ENCODE results near the gene TTF2. TPM values are rescaled to one million over a fixed set of nuclear protein-coding genes. Genes with fewer than 3 reads are reported as not detected.

The TTF2 gene
- total RNA-seq, 2 donors from 2014 or later, result 6.9 to 9.0 TPM

DNA sequence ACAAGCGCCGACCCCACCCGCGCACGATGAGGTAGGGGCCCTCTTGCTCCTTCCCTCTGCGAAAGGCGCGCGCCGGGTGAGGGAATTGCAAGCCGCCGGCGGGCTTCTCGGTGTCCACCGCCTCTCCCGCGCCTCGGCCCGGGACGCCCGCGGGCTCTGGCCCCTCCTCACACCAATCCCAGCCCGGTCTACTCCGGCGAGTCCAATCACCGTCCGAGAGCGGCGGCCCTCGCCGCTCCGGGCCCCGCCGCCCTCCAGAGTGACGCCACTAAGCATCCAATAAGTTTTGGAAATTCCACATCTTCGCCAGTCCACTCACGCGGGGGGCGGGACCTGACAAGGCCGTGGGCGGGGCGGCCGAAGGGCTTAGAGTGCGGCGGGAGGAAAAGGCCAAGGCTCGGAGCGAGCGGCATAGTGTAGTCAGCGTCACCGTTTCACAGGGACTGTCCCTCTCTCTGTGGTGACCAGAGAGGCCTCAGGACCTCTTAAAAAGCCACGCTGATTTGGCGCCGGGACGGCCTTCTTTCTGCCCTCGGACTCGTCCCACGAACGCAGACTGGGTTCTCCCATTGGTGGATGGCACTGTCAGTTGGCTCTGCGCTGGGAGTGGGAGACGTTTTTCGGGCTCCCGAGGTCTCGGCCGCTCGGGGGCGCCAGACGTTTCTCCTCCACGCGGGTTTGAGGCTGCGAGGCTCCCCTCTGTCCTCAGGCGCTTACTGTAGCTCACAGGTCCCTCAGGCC lies 61.6 kb downstream of the TTF2 start, which contains the start of gene TRIM45:
Gene TRIM45 (minus strand): TSS at position 161 of the 741 bp plus-strand sequence. CDS start 548 bp downstream, outside the sequence.
- no peaks in the 10 kb centered on the region for H3K36me3 ChIP-seq
- DNase-seq (ENCODE audit: low spot score), result peak; percentile 98
- peak within 1 kb of the TSS; percentile 94 for H3K27ac ChIP-seq
- TF ChIP-seq, protein P1, sequence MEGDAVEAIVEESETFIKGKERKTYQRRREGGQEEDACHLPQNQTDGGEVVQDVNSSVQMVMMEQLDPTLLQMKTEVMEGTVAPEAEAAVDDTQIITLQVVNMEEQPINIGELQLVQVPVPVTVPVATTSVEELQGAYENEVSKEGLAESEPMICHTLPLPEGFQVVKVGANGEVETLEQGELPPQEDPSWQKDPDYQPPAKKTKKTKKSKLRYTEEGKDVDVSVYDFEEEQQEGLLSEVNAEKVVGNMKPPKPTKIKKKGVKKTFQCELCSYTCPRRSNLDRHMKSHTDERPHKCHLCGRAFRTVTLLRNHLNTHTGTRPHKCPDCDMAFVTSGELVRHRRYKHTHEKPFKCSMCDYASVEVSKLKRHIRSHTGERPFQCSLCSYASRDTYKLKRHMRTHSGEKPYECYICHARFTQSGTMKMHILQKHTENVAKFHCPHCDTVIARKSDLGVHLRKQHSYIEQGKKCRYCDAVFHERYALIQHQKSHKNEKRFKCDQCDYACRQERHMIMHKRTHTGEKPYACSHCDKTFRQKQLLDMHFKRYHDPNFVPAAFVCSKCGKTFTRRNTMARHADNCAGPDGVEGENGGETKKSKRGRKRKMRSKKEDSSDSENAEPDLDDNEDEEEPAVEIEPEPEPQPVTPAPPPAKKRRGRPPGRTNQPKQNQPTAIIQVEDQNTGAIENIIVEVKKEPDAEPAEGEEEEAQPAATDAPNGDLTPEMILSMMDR (IDR thresholded peaks at IDR 0.05), result peak; percentile 80 to 85
- H3K27me3 ChIP-seq, result no peaks in the 10 kb centered on the region
- H3K9me3 ChIP-seq, result no peaks in the 10 kb centered on the region
- H3K4me3 ChIP-seq, result peak within 1 kb of the TSS; percentile 54 to 75
- H3K4me1 ChIP-seq, result peaks cover 0 to 23% of the 10 kb centered on the region in 2 donors

GRCh38 chr1:117122330-117123025 lies 62.4 kb downstream of the TTF2 start:
- TF ChIP-seq, protein P1 (IDR thresholded peaks at IDR 0.05), result peak in 1 of 2 donors; percentile 3
- Histone ChIP-seq H3K9me3 (no peaks in the 10 kb centered on the region), H3K27me3 (no peaks in the 10 kb centered on the region), H3K27ac (peak overlapping the region; percentile 94), H3K36me3 (no peaks in the 10 kb centered on the region), H3K4me1 (peaks cover 0 to 22% of the 10 kb centered on the region in 2 donors), H3K4me3 (peak overlapping the region; percentile 54 to 75)
- no peak for DNase-seq (ENCODE audit: low spot score)

DNA sequence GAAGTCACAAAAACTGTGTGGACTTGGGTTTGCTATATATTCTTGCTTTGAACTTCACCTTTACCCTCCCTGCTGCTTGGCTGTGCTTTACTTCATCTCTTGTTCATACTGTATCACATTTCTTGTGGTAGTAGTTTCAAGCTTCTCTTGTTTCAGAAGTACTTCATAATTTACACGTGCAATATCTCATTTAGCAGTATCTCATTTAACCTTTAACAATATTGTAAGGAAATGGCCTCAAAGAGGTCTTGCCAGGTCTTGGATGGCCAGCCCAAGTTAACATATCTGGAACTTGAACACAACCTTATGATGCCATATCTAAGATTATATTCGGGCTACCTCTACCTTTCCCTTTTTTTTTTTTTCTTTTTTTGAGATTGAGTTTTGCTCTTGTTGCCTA lies 63.1 kb downstream of the TTF2 start:
- Histone ChIP-seq H3K27me3 (no peaks in the 10 kb centered on the region), H3K4me1 (peaks cover 0 to 30% of the 10 kb centered on the region in 2 donors), H3K27ac (no peak overlapping the region), H3K4me3 (no peak overlapping the region), H3K36me3 (no peaks in the 10 kb centered on the region), H3K9me3 (no peaks in the 10 kb centered on the region)
- TF ChIP-seq, protein P1 (IDR thresholded peaks at IDR 0.05), result no peak
- no peak for DNase-seq (ENCODE audit: low spot score)

DNA sequence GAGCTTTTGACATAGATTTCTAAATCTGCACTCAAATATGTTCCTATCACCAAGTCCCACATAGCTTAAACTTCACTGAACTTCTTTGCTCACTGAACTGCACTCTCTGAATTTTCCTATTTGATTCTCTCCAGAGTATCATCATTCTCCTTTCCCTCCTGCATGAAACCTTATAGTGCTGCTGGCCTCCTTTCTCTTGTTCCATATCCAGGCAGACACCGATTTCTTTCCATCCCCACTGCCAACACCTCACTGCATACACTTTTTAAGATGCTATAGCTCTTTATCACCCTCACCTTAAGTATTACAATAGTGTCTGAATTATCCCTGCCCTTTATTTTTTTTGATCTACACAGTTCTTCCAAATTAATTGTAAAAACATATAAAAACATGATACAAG lies 64.5 kb downstream of the TTF2 start:
- Histone ChIP-seq H3K4me1 (peaks cover 0 to 31% of the 10 kb centered on the region in 2 donors), H3K9me3 (no peaks in the 10 kb centered on the region), H3K36me3 (no peaks in the 10 kb centered on the region), H3K27me3 (no peaks in the 10 kb centered on the region), H3K27ac (no peak overlapping the region), H3K4me3 (no peak overlapping the region)
- DNase-seq (ENCODE audit: low spot score), result no peak
- TF ChIP-seq, protein P1 (IDR thresholded peaks at IDR 0.05), result no peak

DNA sequence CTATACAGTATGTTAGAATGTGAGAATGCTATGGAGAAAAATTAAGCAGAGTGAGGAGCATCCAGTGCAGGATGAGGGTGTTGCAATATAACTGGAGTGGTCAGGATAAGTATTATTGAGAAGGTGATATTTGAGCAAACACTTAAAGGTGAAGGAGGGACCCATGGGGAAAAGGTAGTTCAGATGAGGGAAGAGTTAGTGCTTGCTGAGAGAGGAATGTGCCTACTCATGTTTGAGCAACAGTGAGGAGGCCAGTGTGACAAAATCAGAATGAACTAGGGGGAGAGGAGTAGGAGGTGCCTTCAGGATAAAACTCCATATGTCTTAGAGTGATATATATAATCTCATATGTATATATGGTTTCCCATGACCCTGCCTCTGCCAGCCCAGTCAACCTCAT lies 67.7 kb downstream of the TTF2 start:
- Histone ChIP-seq H3K27me3 (no peaks in the 10 kb centered on the region), H3K36me3 (no peaks in the 10 kb centered on the region), H3K4me3 (no peak overlapping the region), H3K27ac (peak overlapping the region; percentile 56 to 80), H3K4me1 (peaks cover 0 to 12% of the 10 kb centered on the region in 2 donors), H3K9me3 (no peaks in the 10 kb centered on the region)
- no peak for DNase-seq (ENCODE audit: low spot score)
- TF ChIP-seq, protein P1 (IDR thresholded peaks at IDR 0.05), result no peak

Data from right atrium auricular region (tissue), 2 donors.